ENCODE measurements around the gene LRRC3B.
"Not testable (repeated sequence)": the region's sequence is repeated elsewhere in the genome, so short reads cannot be mapped to it uniquely, and the experiment has no call there.

LRRC3B gene

DNA sequence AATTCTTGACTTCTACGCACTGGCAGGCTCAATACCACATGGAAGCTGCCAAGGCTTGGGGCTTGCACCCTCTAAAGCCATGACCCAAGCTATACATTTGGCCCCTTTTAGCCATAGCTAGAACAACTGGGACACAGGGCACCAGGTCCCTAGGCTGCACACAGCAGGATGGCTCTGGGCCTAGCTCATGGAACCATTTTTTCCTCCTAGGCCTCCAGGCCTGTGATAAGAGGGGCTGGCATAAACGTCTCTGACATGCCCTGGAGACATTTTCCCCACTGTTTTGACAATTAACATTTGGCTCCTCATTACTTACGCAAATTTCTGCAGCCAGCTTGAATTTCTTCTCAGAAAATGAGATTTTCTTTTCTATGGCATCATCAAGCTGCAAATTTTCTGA, 18.8 kb upstream of the LRRC3B start:
- not testable (repeated sequence) for H3K4me1 ChIP-seq (ENCODE audit: control insufficient read depth, insufficient read depth, low read length, poor library complexity, severe bottlenecking); H3K4me3 ChIP-seq (ENCODE audit: extremely low read depth, insufficient read depth, low read length, poor library complexity, severe bottlenecking); H3K27ac ChIP-seq (ENCODE audit: low read depth, low read length, severe bottlenecking); H3K36me3 ChIP-seq (ENCODE audit: control insufficient read depth, insufficient read depth, low read length)
- peaks cover 18% of the 10 kb centered on the region for H3K9me3 ChIP-seq (ENCODE audit: control insufficient read depth, low read length)
- WGBS, 2 experiments (ENCODE audit: insufficient coverage in 2 of 2): 36 to 42% methylated on average over 3 of the region's 3 CpGs

DNA sequence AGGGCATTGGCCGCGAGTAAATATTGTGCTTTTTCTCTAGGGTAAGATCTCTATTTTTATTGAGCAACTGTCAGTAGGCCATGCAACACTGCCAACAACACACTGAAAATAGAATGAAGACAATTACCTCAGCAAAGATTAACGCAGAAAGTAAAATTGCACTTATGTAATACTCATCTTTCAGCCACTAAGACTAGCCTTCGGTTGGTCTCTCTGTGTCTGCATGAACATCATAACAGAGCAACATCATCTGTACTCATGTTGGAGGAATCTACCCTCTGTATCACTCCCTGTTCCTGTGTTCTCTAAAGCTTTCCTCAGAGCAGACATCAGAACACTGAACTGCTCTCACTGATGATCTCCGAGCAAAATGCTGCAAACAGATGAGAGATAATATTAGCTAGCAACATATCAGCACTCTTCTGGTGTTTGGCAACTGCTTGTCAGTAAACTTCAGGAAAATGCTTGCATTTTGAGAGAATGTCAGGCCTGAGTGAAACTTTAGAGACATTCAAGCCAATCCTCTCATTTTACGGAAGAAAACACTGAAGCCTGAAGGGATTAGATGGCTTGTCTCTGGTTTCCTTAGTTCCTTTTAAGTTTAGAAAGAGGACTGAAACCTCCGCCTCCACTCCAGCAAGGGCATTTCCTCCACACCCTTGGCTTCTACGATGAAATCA, 8.4 kb upstream of the LRRC3B start:
- Histone ChIP-seq H3K4me3 (ENCODE audit: extremely low read depth, insufficient read depth, low read length, poor library complexity, severe bottlenecking) (no peak overlapping the region), H3K36me3 (ENCODE audit: control insufficient read depth, insufficient read depth, low read length) (no peaks in the 10 kb centered on the region), H3K4me1 (ENCODE audit: control insufficient read depth, insufficient read depth, low read length, poor library complexity, severe bottlenecking) (peaks cover 2% of the 10 kb centered on the region), H3K27ac (ENCODE audit: low read depth, low read length, severe bottlenecking) (no peak overlapping the region), H3K9me3 (ENCODE audit: control insufficient read depth, low read length) (no peaks in the 10 kb centered on the region)
- WGBS, 2 experiments (ENCODE audit: insufficient coverage in 2 of 2): 83 to 95% methylated on average over 2 to 4 of the region's 8 CpGs

DNA sequence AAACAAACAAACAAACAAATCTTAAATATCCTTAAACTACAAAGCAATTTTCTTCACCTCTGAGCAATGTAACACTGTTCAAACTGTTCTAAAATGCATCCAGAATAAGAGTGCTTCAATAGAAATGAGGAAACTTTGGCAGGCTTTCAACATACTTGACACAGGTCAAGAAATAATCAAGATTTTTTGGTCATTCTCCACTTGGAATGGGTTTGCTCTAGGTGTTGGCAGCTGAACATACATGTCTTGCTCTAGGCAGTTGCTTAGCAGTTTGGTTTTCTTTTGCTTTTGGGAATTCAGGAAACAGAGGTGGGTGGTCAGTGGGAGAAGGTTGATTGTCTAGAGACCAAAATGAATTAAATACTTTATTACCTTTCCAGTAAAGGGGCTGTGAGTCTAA, 1.4 kb upstream of the LRRC3B start:
- peaks cover 7% of the 10 kb centered on the region for H3K4me1 ChIP-seq (ENCODE audit: control insufficient read depth, insufficient read depth, low read length, poor library complexity, severe bottlenecking)
- H3K4me3 ChIP-seq (ENCODE audit: extremely low read depth, insufficient read depth, low read length, poor library complexity, severe bottlenecking): no peak overlapping the region
- no peak overlapping the region for H3K27ac ChIP-seq (ENCODE audit: low read depth, low read length, severe bottlenecking)
- H3K36me3 ChIP-seq (ENCODE audit: control insufficient read depth, insufficient read depth, low read length): no peaks in the 10 kb centered on the region
- H3K9me3 ChIP-seq (ENCODE audit: control insufficient read depth, low read length): no peaks in the 10 kb centered on the region

DNA sequence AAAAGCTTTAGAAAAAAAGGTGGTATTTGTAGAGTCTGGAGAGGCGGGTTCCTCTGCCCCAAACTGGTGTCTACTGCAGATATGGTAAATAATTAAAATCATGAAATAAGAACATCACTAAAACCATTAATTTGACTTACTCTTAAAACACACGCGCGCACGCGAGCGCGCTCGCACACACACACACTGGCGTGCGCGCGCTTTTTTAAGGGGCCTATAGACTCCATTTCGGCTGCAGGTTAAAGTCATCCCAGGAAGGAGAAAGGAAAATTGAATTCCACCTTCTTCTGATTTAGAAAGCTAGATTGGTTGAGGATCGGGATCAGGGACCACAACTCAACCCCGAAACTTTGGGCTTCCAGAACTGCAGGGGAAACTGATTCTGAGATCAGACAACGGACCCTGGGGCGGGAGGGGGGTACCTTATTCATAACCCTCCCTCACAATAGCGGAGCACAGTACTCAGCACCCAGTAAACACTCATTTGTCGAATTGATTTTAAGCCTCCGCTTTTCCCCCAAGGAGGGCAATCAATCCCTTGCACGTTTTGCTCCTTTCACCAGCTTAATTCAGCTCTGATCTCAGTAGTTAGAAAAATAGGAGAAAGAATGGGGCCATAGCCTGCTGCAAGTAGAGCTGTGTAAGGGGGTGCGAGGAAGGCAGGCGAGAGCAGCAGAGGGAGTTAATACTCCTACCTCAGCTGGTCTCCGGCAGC, 509 bp upstream of the LRRC3B start:
- 6% methylated on average over 6 to 13 of the region's 25 CpGs for WGBS, 2 experiments (ENCODE audit: insufficient coverage in 2 of 2)
- Histone ChIP-seq H3K4me3 (ENCODE audit: extremely low read depth, insufficient read depth, low read length, poor library complexity, severe bottlenecking) (peak overlapping the region; percentile 43), H3K4me1 (ENCODE audit: control insufficient read depth, insufficient read depth, low read length, poor library complexity, severe bottlenecking) (peaks cover 7% of the 10 kb centered on the region), H3K27ac (ENCODE audit: low read depth, low read length, severe bottlenecking) (no peak overlapping the region), H3K9me3 (ENCODE audit: control insufficient read depth, low read length) (no peaks in the 10 kb centered on the region), H3K36me3 (ENCODE audit: control insufficient read depth, insufficient read depth, low read length) (no peaks in the 10 kb centered on the region)

DNA sequence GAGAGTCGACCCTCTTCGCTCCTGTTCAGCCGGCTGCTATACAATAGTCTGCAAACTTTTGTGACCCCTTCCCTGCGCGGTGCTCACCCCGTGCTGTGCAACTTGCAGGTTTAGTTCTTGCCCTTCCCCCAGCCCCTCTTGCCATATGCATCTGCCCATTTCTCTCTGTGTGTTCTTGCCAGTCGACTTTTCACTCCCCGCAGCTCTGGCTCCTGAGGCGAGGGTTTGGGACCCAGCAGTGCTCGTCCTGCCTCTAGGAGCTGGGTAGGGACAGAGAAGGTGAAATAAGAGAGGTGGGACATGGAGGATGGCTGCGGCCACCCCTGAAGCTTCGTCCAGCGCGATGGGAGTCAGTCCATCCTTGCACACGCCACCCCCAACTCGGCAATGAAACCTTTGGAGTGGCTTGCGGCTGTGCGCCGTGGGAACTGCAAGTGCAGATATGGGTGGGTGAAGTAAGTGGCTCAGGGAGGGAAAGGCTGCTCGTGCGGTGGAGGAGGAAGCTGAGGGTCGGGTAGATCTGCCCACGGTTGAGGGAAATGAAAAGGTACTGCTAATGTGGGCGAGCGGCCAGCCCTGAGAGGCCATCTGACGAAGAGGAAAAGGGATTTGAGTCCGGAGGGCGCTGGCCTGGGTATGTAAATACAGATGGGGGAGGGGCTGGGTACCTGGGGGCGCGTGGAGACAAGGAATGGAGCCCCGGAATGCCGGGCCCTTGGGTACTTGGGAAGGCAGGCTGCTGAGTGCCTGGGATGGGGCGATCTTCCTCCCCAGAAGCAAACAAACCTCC, 1.0 kb downstream of the LRRC3B start:
- Histone ChIP-seq H3K9me3 (ENCODE audit: control insufficient read depth, low read length) (no peaks in the 10 kb centered on the region), H3K27ac (ENCODE audit: low read depth, low read length, severe bottlenecking) (no peak overlapping the region), H3K36me3 (ENCODE audit: control insufficient read depth, insufficient read depth, low read length) (no peaks in the 10 kb centered on the region), H3K4me1 (ENCODE audit: control insufficient read depth, insufficient read depth, low read length, poor library complexity, severe bottlenecking) (peaks cover 7% of the 10 kb centered on the region), H3K4me3 (ENCODE audit: extremely low read depth, insufficient read depth, low read length, poor library complexity, severe bottlenecking) (peak overlapping the region; percentile 43)
- WGBS, 2 experiments (ENCODE audit: insufficient coverage in 2 of 2): 1% methylated on average over 14 to 26 of the region's 33 CpGs

DNA sequence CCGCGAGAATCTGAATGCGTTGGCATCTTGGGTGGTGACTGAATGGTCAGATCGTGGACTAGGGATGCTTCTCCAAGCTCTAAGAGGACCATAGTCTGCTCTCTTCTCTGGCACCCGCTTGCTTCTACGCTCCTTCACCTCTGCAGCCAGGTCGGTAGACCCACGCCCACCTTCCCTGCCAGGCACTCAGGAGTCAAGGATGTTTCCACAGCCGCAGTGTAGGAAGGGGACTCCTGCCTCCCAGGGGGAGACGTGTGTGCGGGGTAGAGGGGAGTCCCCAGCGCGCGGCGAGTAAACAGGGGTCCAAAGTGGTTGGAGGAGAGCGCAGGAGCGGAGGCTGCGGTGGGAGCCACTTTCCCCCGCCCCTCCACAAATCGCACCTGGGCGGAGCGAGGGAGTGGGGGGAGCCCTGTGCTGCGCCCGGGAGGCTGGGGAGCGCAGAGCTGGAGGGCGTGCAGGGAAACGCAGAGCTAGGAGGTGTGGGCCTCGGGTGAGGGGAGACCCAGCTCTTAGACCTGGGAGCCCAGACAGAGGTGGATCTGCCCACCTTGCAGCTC, 1.7 kb downstream of the LRRC3B start:
- Histone ChIP-seq H3K9me3 (ENCODE audit: control insufficient read depth, low read length) (no peaks in the 10 kb centered on the region), H3K36me3 (ENCODE audit: control insufficient read depth, insufficient read depth, low read length) (no peaks in the 10 kb centered on the region), H3K27ac (ENCODE audit: low read depth, low read length, severe bottlenecking) (no peak overlapping the region), H3K4me1 (ENCODE audit: control insufficient read depth, insufficient read depth, low read length, poor library complexity, severe bottlenecking) (peaks cover 11% of the 10 kb centered on the region), H3K4me3 (ENCODE audit: extremely low read depth, insufficient read depth, low read length, poor library complexity, severe bottlenecking) (peak overlapping the region; percentile 43)
- WGBS, 2 experiments (ENCODE audit: insufficient coverage in 2 of 2): 10 to 15% methylated on average over 11 to 15 of the region's 28 CpGs

DNA sequence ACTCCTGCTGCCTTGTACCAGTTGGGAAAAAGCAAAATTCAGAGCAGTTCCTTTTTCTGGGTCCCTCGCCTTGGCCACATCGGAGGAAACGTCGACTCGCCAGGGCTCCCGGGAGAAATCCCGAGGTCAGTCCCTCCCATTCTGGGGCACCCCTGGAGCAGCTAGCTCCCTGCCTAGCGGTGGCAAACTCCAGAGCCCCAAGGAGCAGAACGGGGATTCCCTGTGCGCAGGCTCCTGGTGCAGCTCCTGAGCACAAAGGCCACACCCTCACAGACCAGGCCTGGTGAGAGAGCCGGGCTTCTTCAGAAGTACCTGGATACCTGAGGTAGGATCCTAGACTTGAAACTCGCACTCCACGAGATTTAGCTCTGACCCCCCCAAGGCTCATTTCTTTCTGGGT, 2.6 kb downstream of the LRRC3B start:
- no peaks in the 10 kb centered on the region for H3K9me3 ChIP-seq (ENCODE audit: control insufficient read depth, low read length)
- peaks cover 16% of the 10 kb centered on the region for H3K4me1 ChIP-seq (ENCODE audit: control insufficient read depth, insufficient read depth, low read length, poor library complexity, severe bottlenecking)
- 79 to 85% methylated on average over 10 to 13 of the region's 13 CpGs for WGBS, 2 experiments (ENCODE audit: insufficient coverage in 2 of 2)
- no peak overlapping the region for H3K4me3 ChIP-seq (ENCODE audit: extremely low read depth, insufficient read depth, low read length, poor library complexity, severe bottlenecking)
- H3K36me3 ChIP-seq (ENCODE audit: control insufficient read depth, insufficient read depth, low read length): no peaks in the 10 kb centered on the region
- H3K27ac ChIP-seq (ENCODE audit: low read depth, low read length, severe bottlenecking): no peak overlapping the region

DNA sequence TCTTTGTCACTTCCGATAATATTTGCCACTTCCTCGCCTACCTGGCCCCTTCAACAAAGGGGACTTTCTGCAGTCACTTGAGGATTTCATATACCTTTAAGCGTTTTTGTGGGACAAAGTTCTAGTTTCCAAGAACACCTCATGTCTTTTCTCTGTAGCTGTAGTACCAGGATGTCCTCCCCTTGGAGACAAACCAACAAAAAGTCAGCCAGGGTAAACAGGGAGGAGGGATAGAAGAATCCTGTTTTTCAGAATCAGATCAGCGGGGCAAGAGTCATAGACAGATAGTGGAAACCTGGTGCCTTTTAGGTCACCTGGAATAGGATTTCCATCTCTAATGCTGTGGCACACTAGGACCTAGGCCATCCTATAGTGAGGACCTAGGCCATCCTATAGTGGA, 4.5 kb downstream of the LRRC3B start:
- Histone ChIP-seq H3K27ac (ENCODE audit: low read depth, low read length, severe bottlenecking) (no peak overlapping the region), H3K9me3 (ENCODE audit: control insufficient read depth, low read length) (no peaks in the 10 kb centered on the region), H3K36me3 (ENCODE audit: control insufficient read depth, insufficient read depth, low read length) (no peaks in the 10 kb centered on the region), H3K4me3 (ENCODE audit: extremely low read depth, insufficient read depth, low read length, poor library complexity, severe bottlenecking) (no peak overlapping the region), H3K4me1 (ENCODE audit: control insufficient read depth, insufficient read depth, low read length, poor library complexity, severe bottlenecking) (peaks cover 23% of the 10 kb centered on the region)
- WGBS, 2 experiments (ENCODE audit: insufficient coverage in 2 of 2): 85 to 87% methylated on average over 4 of the region's 4 CpGs

DNA sequence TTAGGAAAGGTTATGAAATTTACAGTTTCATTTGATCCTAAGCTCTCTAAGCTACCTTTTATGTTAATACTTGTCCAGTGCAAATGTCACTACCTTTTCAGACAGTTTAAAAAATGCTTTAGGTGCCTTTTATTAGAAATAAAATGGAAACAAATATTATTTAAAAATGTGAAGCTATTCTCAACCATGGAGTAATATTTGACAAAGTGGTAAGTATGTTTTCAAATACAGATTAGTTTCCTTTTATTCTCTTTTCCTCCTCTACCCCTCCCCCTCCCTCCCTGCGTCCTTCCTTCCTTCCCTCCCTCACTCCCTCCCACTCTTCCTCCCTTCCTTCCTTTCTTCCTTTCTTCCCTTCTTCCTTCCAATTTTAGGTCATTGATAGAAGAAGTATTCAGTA, 6.3 kb downstream of the LRRC3B start:
- Histone ChIP-seq H3K9me3 (ENCODE audit: control insufficient read depth, low read length) (no peaks in the 10 kb centered on the region), H3K27ac (ENCODE audit: low read depth, low read length, severe bottlenecking) (no peak overlapping the region), H3K4me3 (ENCODE audit: extremely low read depth, insufficient read depth, low read length, poor library complexity, severe bottlenecking) (no peak overlapping the region), H3K36me3 (ENCODE audit: control insufficient read depth, insufficient read depth, low read length) (no peaks in the 10 kb centered on the region), H3K4me1 (ENCODE audit: control insufficient read depth, insufficient read depth, low read length, poor library complexity, severe bottlenecking) (peaks cover 21% of the 10 kb centered on the region)
- WGBS, 2 experiments (ENCODE audit: insufficient coverage in 2 of 2): no CpG with 5 or more reads among the region's 1 CpG

DNA sequence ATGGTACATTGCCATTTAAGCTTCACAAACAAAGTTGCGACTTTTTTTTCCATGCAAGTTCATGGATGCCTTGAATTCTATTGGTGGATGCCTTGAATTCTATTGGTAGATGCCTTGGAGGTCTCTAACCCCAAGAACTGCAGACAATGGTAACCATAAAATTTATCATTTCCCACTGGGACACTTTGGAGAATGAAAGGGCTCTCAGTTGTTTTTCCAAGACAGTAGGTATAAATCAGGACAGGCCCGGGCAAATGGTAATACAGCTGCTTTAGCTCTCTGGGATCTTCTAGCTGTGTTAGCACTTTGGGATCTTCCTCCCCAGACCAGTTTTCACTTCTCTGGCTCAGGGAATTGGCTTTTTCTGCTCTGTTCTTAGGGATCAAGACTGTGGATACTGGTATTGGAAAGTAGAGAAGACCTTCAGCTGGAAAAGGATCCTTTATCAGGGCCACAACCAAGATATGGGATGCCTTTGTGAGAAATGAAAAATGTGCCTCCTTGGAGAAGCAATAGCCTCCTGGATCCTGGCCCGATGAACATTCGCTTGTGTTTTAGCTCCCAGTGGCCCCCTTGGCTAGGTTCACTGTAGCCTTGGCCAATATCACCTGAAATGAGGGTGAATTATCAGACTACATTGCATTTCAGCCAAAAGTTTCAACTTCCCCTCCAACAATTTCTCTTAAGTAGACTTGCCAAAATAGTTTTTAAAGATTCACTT, 8.3 kb downstream of the LRRC3B start:
- H3K27ac ChIP-seq (ENCODE audit: low read depth, low read length, severe bottlenecking): no peak overlapping the region
- no peak overlapping the region for H3K4me3 ChIP-seq (ENCODE audit: extremely low read depth, insufficient read depth, low read length, poor library complexity, severe bottlenecking)
- H3K4me1 ChIP-seq (ENCODE audit: control insufficient read depth, insufficient read depth, low read length, poor library complexity, severe bottlenecking): peaks cover 16% of the 10 kb centered on the region
- no peaks in the 10 kb centered on the region for H3K9me3 ChIP-seq (ENCODE audit: control insufficient read depth, low read length)
- 94 to 100% methylated on average over 3 of the region's 4 CpGs for WGBS, 2 experiments (ENCODE audit: insufficient coverage in 2 of 2)
- H3K36me3 ChIP-seq (ENCODE audit: control insufficient read depth, insufficient read depth, low read length): no peaks in the 10 kb centered on the region

All from mesodermal cell (in vitro differentiated cells).